MM.1S (cell line): ENCODE results near the gene REL.
"Not testable (repeated sequence)": the region's sequence is repeated elsewhere in the genome, so short reads cannot be mapped to it uniquely, and the experiment has no call there.

Source experiments
- CTCF ChIP-seq: fragments of 300-600 bp; sonication (generic); IDR thresholded peaks from 2 replicates; pipeline ENCODE4 v1.5.1; 2016; ENCODE audit warnings: antibody characterized with exemption, low read length, mixed read lengths
- EZH2phosphoT487 ChIP-seq: fragments of 300-600 bp; sonication (generic); IDR thresholded peaks from 2 replicates; pipeline ENCODE4 v1.6.1; 2018; ENCODE audit warnings: antibody characterized with exemption, low read length

- TF ChIP-seq CTCF, EZH2phosphoT487: not testable (repeated sequence)
These were observed 16.0 kb upstream of the REL start for GRCh38 chr2:60865361-60865760.
